ENCODE data around the gene PPP2R2C.

DNA sequence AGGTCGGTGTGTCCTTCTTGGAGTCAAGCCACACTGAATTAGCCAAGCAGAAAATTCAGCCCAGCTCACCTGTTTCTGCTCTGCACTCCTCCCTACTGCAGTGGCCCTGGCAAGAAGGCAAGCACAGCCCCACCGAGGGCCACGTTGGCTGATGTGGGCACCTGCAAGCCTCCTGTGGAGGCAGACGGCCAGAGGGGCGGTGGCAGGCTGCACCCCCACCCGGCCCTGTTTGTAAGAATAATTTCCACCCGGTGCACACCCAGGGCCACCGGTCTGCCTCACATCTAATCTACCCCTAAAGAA, 18.8 kb downstream of the PPP2R2C start:
- TF ChIP-seq, protein P1, sequence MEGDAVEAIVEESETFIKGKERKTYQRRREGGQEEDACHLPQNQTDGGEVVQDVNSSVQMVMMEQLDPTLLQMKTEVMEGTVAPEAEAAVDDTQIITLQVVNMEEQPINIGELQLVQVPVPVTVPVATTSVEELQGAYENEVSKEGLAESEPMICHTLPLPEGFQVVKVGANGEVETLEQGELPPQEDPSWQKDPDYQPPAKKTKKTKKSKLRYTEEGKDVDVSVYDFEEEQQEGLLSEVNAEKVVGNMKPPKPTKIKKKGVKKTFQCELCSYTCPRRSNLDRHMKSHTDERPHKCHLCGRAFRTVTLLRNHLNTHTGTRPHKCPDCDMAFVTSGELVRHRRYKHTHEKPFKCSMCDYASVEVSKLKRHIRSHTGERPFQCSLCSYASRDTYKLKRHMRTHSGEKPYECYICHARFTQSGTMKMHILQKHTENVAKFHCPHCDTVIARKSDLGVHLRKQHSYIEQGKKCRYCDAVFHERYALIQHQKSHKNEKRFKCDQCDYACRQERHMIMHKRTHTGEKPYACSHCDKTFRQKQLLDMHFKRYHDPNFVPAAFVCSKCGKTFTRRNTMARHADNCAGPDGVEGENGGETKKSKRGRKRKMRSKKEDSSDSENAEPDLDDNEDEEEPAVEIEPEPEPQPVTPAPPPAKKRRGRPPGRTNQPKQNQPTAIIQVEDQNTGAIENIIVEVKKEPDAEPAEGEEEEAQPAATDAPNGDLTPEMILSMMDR (IDR thresholded peaks at IDR 0.05), result no peak
- TF ChIP-seq ZFX (IDR thresholded peaks at IDR 0.05; ENCODE audit: borderline replicate concordance), result no peak
